CD8-positive, alpha-beta memory T cell (primary cell): ENCODE measurements around the gene MET. TPM values are rescaled to one million over a fixed set of nuclear protein-coding genes. Genes with fewer than 3 reads are reported as not detected.

Experiments
- CTCF ChIA-PET: fragments of 350-600 bp; sonication (Branson Sonifier 250); formaldehyde crosslinking; loops from one replicate; lab custom pipeline; 2021; ENCODE audit warnings: antibody characterized with exemption; lab: Charles Lee
- POLR2A ChIA-PET: fragments of 350-600 bp; sonication (Branson Sonifier 250); formaldehyde crosslinking; loops from one replicate; lab custom pipeline; 2021; ENCODE audit warnings: antibody characterized with exemption; lab: Charles Lee
- DNase-seq, 5 donors: peaks; one replicate each; pipeline versions ENCODE4 v3.0.0 to v3.0.0-alpha.2; 2020 to 2022; ENCODE audit warnings: mixed read lengths in 1 of 5
- H3K27ac ChIP-seq: one replicate; pipeline ENCODE4 v1.7.0; 2013; ENCODE audit warnings: low read depth, mild to moderate bottlenecking, low read length, moderate library complexity
- H3K27me3 ChIP-seq: 2 replicates; pipeline ENCODE4 v1.7.0; 2013; ENCODE audit warnings: low read length, mild to moderate bottlenecking; ENCODE audit not compliant: insufficient read depth, poor library complexity, severe bottlenecking
- H3K36me3 ChIP-seq: 2 replicates; pipeline ENCODE4 v1.7.0; 2013; ENCODE audit warnings: mild to moderate bottlenecking, low read length, moderate library complexity; ENCODE audit not compliant: insufficient read depth
- H3K4me1 ChIP-seq: 2 replicates; pipeline ENCODE4 v1.7.0; 2013; ENCODE audit warnings: mild to moderate bottlenecking, low read length, moderate library complexity; ENCODE audit not compliant: insufficient read depth
- H3K4me3 ChIP-seq: 2 replicates; pipeline ENCODE4 v1.7.0; 2013; ENCODE audit warnings: mild to moderate bottlenecking, low read length
- H3K9me3 ChIP-seq: 2 replicates; pipeline ENCODE4 v1.7.0; 2013; ENCODE audit warnings: mild to moderate bottlenecking, low read length
- H3K27ac Mint-ChIP-seq, 8 donors: one replicate each; pipeline ENCODE4 v1.8.0; 2020 to 2021; ENCODE audit warnings: mixed read lengths in 8 of 8, mild to moderate bottlenecking in 6 of 8, inconsistent platforms in 3 of 8, moderate library complexity in 3 of 8
- H3K27me3 Mint-ChIP-seq, 2 donors: one replicate each; pipeline ENCODE4 v1.8.0; 2020 to 2021; ENCODE audit warnings: mixed read lengths in 2 of 2, mild to moderate bottlenecking in 1 of 2, moderate library complexity in 1 of 2
- H3K36me3 Mint-ChIP-seq, 3 donors: one replicate each; pipeline ENCODE4 v1.8.0; 2020 to 2021; ENCODE audit warnings: mixed read lengths in 3 of 3, inconsistent platforms in 1 of 3, mild to moderate bottlenecking in 1 of 3
- H3K4me1 Mint-ChIP-seq, 3 donors: one replicate each; pipeline ENCODE4 v1.8.0; 2020 to 2021; ENCODE audit warnings: mixed read lengths in 3 of 3, inconsistent platforms in 1 of 3, mild to moderate bottlenecking in 1 of 3
- H3K4me3 Mint-ChIP-seq, 7 donors: one replicate each; pipeline ENCODE4 v1.8.0; 2020 to 2021; ENCODE audit warnings: mixed read lengths in 7 of 7, mild to moderate bottlenecking in 6 of 7, moderate library complexity in 4 of 7, inconsistent platforms in 2 of 7
- H3K9me3 Mint-ChIP-seq, 5 donors: one replicate each; pipeline ENCODE4 v1.8.0; 2020 to 2022; ENCODE audit warnings: mixed read lengths in 5 of 5, mild to moderate bottlenecking in 3 of 5, moderate library complexity in 2 of 5, inconsistent platforms in 1 of 5
- polyA plus RNA-seq: library from polyadenylated mRNA; unstranded; fragments of 300-500 nt; fragmentation: Illumina TruSeq; gene quantifications from one replicate; pipeline ENCODE4 v1.2.3, GENCODE V29; 2021
- total RNA-seq, 2 experiments: library from RNA; stranded (reverse); gene quantifications; one replicate each; pipeline ENCODE4 v1.2.3, GENCODE V29; 2021

Gene MET
- total and polyA plus RNA-seq, 3 experiments from 2014 or later: 3.1 to 4.3 TPM; not detected in 1

- H3K27ac Mint-ChIP-seq: no peak overlapping the region
- H3K27me3 Mint-ChIP-seq: peaks cover 15 to 34% of the 10 kb centered on the region in 2 donors
- Histone ChIP-seq H3K9me3 (no peaks in the 10 kb centered on the region), H3K4me1 (no peaks in the 10 kb centered on the region), H3K36me3 (no peaks in the 10 kb centered on the region), H3K27me3 (no peaks in the 10 kb centered on the region), H3K27ac (no peak overlapping the region), H3K4me3 (no peak overlapping the region)
- H3K4me1 Mint-ChIP-seq: peaks cover 0 to 4% (median 0%) of the 10 kb centered on the region in 3 donors
- H3K36me3 Mint-ChIP-seq: no peaks in the 10 kb centered on the region
- ChIA-PET POLR2A (no interaction called here), CTCF (no interaction called here)
- H3K4me3 Mint-ChIP-seq: no peak overlapping the region
- DNase-seq: no peak
- no peaks in the 10 kb centered on the region for H3K9me3 Mint-ChIP-seq
Observed at GRCh38 chr7:116800594-116800993, 128.6 kb downstream of the MET start.

- H3K4me1 ChIP-seq: no peaks in the 10 kb centered on the region
- Mint-ChIP-seq H3K9me3 (no peaks in the 10 kb centered on the region), H3K36me3 (no peaks in the 10 kb centered on the region), H3K27ac (no peak overlapping the region), H3K27me3 (peaks cover 15 to 29% of the 10 kb centered on the region in 2 donors), H3K4me1 (peaks cover 0 to 4% (median 0%) of the 10 kb centered on the region in 3 donors), H3K4me3 (no peak overlapping the region)
- H3K9me3 ChIP-seq: no peaks in the 10 kb centered on the region
- H3K27ac ChIP-seq: no peak overlapping the region
- H3K36me3 ChIP-seq: no peaks in the 10 kb centered on the region
- no peak for DNase-seq
- ChIA-PET POLR2A (no interaction called here), CTCF (no interaction called here)
- H3K4me3 ChIP-seq: no peak overlapping the region
- H3K27me3 ChIP-seq: no peaks in the 10 kb centered on the region
Observed at GRCh38 chr7:116801092-116801710, 129.2 kb downstream of the MET start.

- H3K9me3 ChIP-seq: no peaks in the 10 kb centered on the region
- CTCF ChIA-PET: no interaction called here
- H3K36me3 Mint-ChIP-seq: no peaks in the 10 kb centered on the region
- DNase-seq: no peak
- peaks cover 15 to 32% of the 10 kb centered on the region in 2 donors for H3K27me3 Mint-ChIP-seq
- H3K4me1 ChIP-seq: no peaks in the 10 kb centered on the region
- H3K4me3 ChIP-seq: no peak overlapping the region
- H3K27me3 ChIP-seq: no peaks in the 10 kb centered on the region
- no peak overlapping the region for H3K27ac ChIP-seq
- POLR2A ChIA-PET: no interaction called here
- H3K4me3 Mint-ChIP-seq: no peak overlapping the region
- H3K36me3 ChIP-seq: no peaks in the 10 kb centered on the region
- H3K9me3 Mint-ChIP-seq: no peaks in the 10 kb centered on the region
- no peak overlapping the region for H3K27ac Mint-ChIP-seq
- peaks cover 0 to 4% (median 0%) of the 10 kb centered on the region in 3 donors for H3K4me1 Mint-ChIP-seq
Observed at GRCh38 chr7:116802144-116802745, 130.2 kb downstream of the MET start.

- no peaks in the 10 kb centered on the region for H3K27me3 ChIP-seq
- no peaks in the 10 kb centered on the region for H3K9me3 ChIP-seq
- H3K4me3 ChIP-seq: no peak overlapping the region
- no peaks in the 10 kb centered on the region for H3K4me1 ChIP-seq
- no peak overlapping the region for H3K4me3 Mint-ChIP-seq
- no peaks in the 10 kb centered on the region for H3K36me3 Mint-ChIP-seq
- H3K27me3 Mint-ChIP-seq: peaks cover 15 to 33% of the 10 kb centered on the region in 2 donors
- no peaks in the 10 kb centered on the region for H3K36me3 ChIP-seq
- peaks cover 0 to 4% (median 0%) of the 10 kb centered on the region in 3 donors for H3K4me1 Mint-ChIP-seq
- ChIA-PET CTCF (no interaction called here), POLR2A (no interaction called here)
- no peak for DNase-seq
- H3K9me3 Mint-ChIP-seq: no peaks in the 10 kb centered on the region
- H3K27ac ChIP-seq: no peak overlapping the region
- no peak overlapping the region for H3K27ac Mint-ChIP-seq
Observed at GRCh38 chr7:116802746-116803152, 130.8 kb downstream of the MET start.

- Mint-ChIP-seq H3K36me3 (no peaks in the 10 kb centered on the region), H3K27me3 (peaks cover 9 to 25% of the 10 kb centered on the region in 2 donors), H3K4me3 (no peak overlapping the region), H3K9me3 (no peaks in the 10 kb centered on the region), H3K4me1 (peaks cover 0 to 4% (median 0%) of the 10 kb centered on the region in 3 donors), H3K27ac (no peak overlapping the region)
- Histone ChIP-seq H3K4me1 (no peaks in the 10 kb centered on the region), H3K27ac (no peak overlapping the region), H3K36me3 (no peaks in the 10 kb centered on the region), H3K27me3 (no peaks in the 10 kb centered on the region), H3K4me3 (no peak overlapping the region), H3K9me3 (no peaks in the 10 kb centered on the region)
- DNase-seq: no peak
- CTCF ChIA-PET: no interaction called here
- POLR2A ChIA-PET: no interaction called here
Observed at GRCh38 chr7:116804471-116804870, 132.5 kb downstream of the MET start.

- Histone ChIP-seq H3K4me1 (no peaks in the 10 kb centered on the region), H3K36me3 (no peaks in the 10 kb centered on the region), H3K27ac (no peak overlapping the region), H3K4me3 (no peak overlapping the region), H3K27me3 (no peaks in the 10 kb centered on the region), H3K9me3 (no peaks in the 10 kb centered on the region)
- H3K27me3 Mint-ChIP-seq: peaks cover 9 to 23% of the 10 kb centered on the region in 2 donors
- H3K27ac Mint-ChIP-seq: no peak overlapping the region
- no peaks in the 10 kb centered on the region for H3K9me3 Mint-ChIP-seq
- H3K4me1 Mint-ChIP-seq: peaks cover 0 to 4% (median 0%) of the 10 kb centered on the region in 3 donors
- DNase-seq: no peak
- CTCF ChIA-PET: no interaction called here
- no peaks in the 10 kb centered on the region for H3K36me3 Mint-ChIP-seq
- POLR2A ChIA-PET: no interaction called here
- H3K4me3 Mint-ChIP-seq: no peak overlapping the region
Observed at GRCh38 chr7:116805100-116805544, 133.1 kb downstream of the MET start.

- no peak for DNase-seq
- Mint-ChIP-seq H3K4me3 (no peak overlapping the region), H3K27me3 (peaks cover 4 to 15% of the 10 kb centered on the region in 2 donors), H3K4me1 (peaks cover 0 to 4% (median 0%) of the 10 kb centered on the region in 3 donors), H3K27ac (no peak overlapping the region), H3K9me3 (no peaks in the 10 kb centered on the region), H3K36me3 (no peaks in the 10 kb centered on the region)
- Histone ChIP-seq H3K27me3 (no peaks in the 10 kb centered on the region), H3K4me1 (no peaks in the 10 kb centered on the region), H3K27ac (no peak overlapping the region), H3K9me3 (no peaks in the 10 kb centered on the region), H3K36me3 (no peaks in the 10 kb centered on the region), H3K4me3 (no peak overlapping the region)
- ChIA-PET CTCF (interaction anchor here (1.6 kb wide), 1 partner anchor 632 kb away, joined by 3 read pairs; no protein-coding TSS in a partner anchor), POLR2A (no interaction called here)
Observed at GRCh38 chr7:116806046-116806944, 134.3 kb downstream of the MET start.
